ENCODE data around the gene IFNL2.

Gene IFNL2

GRCh38 chr19:39318071-39318470, 49.9 kb downstream of the IFNL2 start:
- Histone ChIP-seq H3K36me3 (ENCODE audit: control insufficient read depth, insufficient read depth, low read length) (peaks cover 14% of the 10 kb centered on the region), H3K9me3 (ENCODE audit: control insufficient read depth, insufficient read depth, low read length) (no peaks in the 10 kb centered on the region), H3K4me1 (ENCODE audit: control insufficient read depth, insufficient read depth, low read length) (peaks cover 3% of the 10 kb centered on the region), H3K4me3 (ENCODE audit: low read length) (no peak overlapping the region), H3K27ac (ENCODE audit: low read length) (no peak overlapping the region), H3K27me3 (ENCODE audit: control insufficient read depth, insufficient read depth, low read length) (0 out of 2 replicates have a peak, but pooled peaks cover 2% of the 10 kb centered on the region)
- no peak for DNase-seq (ENCODE audit: low read depth, low spot score)
- no CpG with 5 or more reads among the region's 5 CpGs for WGBS (ENCODE audit: insufficient coverage, insufficient read length)

GRCh38 chr19:39318690-39319089, 50.5 kb downstream of the IFNL2 start:
- H3K9me3 ChIP-seq (ENCODE audit: control insufficient read depth, insufficient read depth, low read length), result no peaks in the 10 kb centered on the region
- H3K36me3 ChIP-seq (ENCODE audit: control insufficient read depth, insufficient read depth, low read length), result peaks cover 14% of the 10 kb centered on the region
- no peak for DNase-seq (ENCODE audit: low read depth, low spot score)
- H3K27ac ChIP-seq (ENCODE audit: low read length), result no peak overlapping the region
- H3K4me3 ChIP-seq (ENCODE audit: low read length), result no peak overlapping the region
- H3K27me3 ChIP-seq (ENCODE audit: control insufficient read depth, insufficient read depth, low read length), result 0 out of 2 replicates have a peak, but pooled peaks cover 2% of the 10 kb centered on the region
- no CpG with 5 or more reads among the region's 4 CpGs for whole genome bisulfite sequencing (ENCODE audit: insufficient coverage, insufficient read length)
- H3K4me1 ChIP-seq (ENCODE audit: control insufficient read depth, insufficient read depth, low read length), result peaks cover 3% of the 10 kb centered on the region

GRCh38 chr19:39319098-39319891, 51.1 kb downstream of the IFNL2 start:
- Histone ChIP-seq H3K4me1 (ENCODE audit: control insufficient read depth, insufficient read depth, low read length) (peaks cover 3% of the 10 kb centered on the region; the same call in 1 of the 2 replicates), H3K27ac (ENCODE audit: low read length) (no peak overlapping the region), H3K27me3 (ENCODE audit: control insufficient read depth, insufficient read depth, low read length) (0 out of 2 replicates have a peak, but pooled peaks cover 2% of the 10 kb centered on the region), H3K4me3 (ENCODE audit: low read length) (no peak overlapping the region; the same call in 1 of the 2 replicates), H3K9me3 (ENCODE audit: control insufficient read depth, insufficient read depth, low read length) (no peaks in the 10 kb centered on the region), H3K36me3 (ENCODE audit: control insufficient read depth, insufficient read depth, low read length) (peaks cover 9% of the 10 kb centered on the region)
- no CpG with 5 or more reads among the region's 5 CpGs for WGBS (ENCODE audit: insufficient coverage, insufficient read length)
- DNase-seq (ENCODE audit: low read depth, low spot score), result no peak

Data from iPS DF 6.9 (cell line).